Measurements from ENCODE around the gene GRM8.
"Not testable (repeated sequence)": the region's sequence is repeated elsewhere in the genome, so short reads cannot be mapped to it uniquely, and the experiment has no call there.

The GRM8 gene

GRCh38 chr7:127021857-127022256, 230.9 kb downstream of the GRM8 start:
- no peak for DNase-seq

GRCh38 chr7:127021019-127021738, 231.6 kb downstream of the GRM8 start:
- no peak for DNase-seq

- no peak for DNase-seq
Observed at GRCh38 chr7:127018889-127019288, 233.9 kb downstream of the GRM8 start.

DNA sequence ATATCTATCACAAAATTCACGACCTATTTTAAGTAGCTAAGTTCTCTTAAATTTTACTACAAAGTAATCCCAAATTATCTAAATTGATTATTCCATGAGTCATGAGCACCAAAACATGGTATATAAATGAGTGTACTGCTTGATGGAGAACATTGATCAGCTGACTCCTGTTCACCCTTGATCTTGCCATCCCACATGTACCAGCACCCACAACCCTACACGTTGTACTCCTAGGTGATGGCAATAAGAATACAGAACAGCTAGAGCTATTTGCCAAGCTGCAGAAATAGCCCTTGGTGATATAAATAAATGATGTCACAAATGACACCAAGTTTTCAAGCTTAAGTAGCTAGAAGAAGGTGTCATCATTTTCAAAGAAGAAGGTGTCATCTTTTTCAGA, 235.5 kb downstream of the GRM8 start:
- no peak for DNase-seq

- no peak for DNase-seq
Observed at GRCh38 chr7:127000725-127001124, 252.0 kb downstream of the GRM8 start.

DNA sequence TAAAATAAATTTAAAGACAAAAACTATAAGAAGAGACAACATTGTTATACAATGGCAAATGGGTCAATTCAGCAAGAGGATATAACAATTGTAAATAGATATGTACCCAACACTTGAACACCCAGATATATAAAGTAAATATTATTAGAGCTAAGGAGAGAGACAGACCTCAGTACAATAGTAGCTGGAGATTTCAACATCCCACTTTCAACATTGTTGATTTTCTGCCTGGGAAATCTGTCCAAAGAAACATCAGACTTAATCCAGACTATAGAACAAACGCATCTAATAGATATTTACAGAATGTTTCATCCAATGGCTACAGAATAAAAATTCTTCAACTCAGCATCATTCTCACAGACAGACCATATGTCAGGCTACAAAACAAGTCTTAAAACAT, 256.1 kb downstream of the GRM8 start:
- no peak for DNase-seq

GRCh38 chr7:126993626-126994213, 259.0 kb downstream of the GRM8 start:
- DNase-seq: no peak

GRCh38 chr7:126988022-126988421, 264.7 kb downstream of the GRM8 start:
- DNase-seq: no peak

DNA sequence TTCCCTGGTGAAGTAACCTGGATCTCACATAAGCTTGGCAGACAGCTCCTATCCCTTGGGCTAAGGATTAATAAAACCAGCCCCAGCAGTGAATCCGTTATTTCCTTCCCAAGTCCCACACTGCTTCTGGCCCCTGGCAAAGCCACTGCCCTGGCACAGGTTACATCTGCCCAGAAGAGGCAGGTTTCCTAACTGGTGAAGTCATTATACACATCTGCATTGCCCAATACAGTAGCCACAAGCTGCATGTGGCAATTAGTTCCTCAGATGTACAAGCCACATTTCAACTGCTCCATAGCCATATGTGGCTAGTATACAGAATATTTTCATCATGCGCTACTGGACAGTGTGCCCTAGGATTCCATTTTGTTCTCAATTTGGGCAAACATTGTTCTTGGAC, 273.0 kb downstream of the GRM8 start:
- no peak for DNase-seq

- no peak for DNase-seq
Observed at GRCh38 chr7:126978865-126979264, 273.9 kb downstream of the GRM8 start.

DNA sequence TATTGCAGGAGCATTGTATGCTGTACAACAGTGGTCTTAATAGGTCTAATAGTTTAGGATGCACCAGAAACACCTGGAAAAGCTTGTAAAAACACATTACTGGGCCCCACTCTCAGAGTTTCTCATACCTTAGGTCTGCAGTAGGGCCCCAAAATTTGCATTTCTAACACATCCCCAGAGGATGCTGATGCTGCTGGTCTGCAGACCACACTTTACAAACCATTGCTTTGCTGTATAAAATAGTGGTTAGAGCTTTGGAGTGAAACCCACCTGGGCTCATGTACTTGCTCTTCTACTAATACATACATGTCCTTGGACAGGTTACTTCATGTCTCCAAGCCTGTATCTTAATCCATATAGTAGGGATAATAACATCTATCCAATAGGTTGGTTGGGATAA, 279.7 kb downstream of the GRM8 start:
- no peak for DNase-seq

DNA sequence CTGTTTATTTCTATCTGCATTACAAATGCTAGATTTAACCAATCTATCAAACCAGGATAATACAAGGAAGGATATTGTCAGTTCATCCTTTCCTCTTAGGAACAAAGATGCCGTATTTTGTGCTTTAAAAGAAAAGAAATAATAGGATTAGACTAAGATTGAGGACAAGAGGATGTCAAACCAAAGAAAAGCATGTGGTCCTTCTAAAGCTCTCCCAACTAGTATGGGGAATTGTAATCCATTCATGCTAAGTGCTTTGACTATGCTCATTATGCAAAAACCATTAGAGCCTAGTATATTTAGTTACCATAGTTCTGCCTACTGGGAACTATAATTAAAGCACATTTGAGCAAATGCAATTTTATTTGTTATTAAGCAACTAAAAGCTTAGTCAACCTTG, 280.2 kb downstream of the GRM8 start:
- no peak for DNase-seq

DNA sequence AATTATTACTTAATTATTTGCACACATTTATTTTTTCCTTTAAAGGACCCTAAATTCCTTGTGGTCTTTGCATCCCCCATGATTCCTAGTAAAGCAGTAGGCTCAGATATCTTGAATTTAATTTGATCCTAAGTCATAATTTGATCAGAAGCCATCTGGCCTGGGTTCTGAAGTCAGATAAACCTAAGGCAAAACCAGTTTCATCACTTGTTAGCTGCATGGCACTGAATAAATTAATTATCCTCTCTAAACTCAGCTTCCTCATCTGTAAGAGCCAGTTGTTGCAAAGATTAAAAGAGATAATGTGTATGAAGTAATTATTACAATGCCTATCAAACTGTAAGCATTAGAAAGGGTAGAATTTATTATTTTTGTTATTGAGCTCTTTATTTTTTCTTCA, 293.1 kb downstream of the GRM8 start:
- DNase-seq: no peak

DNA sequence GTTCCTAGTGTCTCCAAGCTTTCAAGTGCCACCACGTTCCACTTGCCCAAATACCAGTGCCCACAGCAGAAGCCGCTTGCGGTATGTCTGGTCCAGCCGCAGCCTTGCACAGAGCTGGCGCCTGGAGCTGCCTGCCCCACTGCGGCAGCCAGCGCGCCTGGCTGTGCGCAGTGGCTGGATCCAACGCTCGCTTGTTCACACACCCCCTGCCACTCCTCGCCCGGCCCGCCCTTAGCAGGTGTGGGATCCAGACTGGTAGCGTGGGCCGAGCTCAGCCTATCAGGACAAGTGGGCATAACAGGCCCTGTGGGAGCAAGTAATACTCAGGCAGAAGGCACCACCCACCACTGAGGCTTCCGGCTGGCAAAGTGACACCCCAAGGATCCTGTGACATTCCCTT, 294.4 kb downstream of the GRM8 start:
- no peak for DNase-seq

DNA sequence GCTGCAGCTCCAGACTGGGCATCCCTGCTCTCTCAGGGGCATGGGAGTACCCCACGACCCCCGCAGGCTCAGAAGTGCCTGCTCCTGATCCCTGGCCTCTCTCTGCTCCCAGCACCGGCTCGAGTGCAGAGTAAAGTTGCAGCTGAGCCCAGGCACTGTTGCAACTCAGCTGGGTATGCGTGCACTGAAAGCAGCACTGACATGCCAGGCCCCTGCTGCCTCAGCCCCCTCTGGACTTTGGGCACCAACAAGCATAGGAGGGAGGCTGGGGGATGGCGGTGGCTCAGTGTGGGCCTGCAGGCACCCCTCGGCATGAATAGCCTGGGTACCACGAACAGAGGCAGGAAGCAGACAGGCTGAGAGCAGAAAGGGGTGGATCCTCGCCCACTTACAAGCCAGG, 295.3 kb downstream of the GRM8 start:
- no peak for DNase-seq

DNA sequence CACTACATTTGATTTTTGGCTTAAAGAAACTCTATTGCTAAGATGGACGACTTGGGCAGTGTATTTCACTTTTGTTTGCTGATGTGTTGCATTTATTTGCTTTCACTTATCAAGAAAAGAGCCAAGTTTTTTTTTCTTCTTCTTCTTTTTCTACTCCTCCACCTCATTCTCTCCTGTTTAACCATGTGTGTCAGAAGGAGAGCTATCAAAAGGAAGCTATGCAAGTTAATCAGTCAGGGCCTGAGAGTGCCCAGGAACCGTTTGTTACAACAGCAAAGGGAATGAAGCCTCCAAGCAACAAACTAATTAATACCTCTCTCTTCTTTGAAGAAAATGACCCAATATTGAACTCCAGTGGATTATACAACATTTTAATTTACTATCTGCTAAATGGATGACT, 299.3 kb downstream of the GRM8 start:
- no peak for DNase-seq

DNA sequence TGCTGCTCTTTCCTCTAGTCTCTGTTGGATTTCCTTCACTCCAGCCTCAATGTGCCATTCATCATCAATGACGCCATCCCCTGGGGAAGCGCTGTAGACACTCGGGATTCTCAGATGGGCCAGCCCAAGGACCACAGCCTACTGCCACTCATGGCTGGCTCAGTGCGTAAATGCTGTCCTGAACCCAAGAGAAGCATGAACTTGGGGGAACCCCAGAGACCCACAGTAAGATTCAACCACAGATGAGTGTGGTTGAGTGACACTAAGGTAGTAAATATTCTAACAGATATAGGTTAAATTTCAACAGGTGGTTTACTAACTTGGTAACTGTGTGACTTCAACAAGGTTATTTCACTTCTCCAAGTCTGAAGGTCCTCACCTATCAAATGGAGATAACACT, 304.1 kb downstream of the GRM8 start:
- no peak for DNase-seq

DNA sequence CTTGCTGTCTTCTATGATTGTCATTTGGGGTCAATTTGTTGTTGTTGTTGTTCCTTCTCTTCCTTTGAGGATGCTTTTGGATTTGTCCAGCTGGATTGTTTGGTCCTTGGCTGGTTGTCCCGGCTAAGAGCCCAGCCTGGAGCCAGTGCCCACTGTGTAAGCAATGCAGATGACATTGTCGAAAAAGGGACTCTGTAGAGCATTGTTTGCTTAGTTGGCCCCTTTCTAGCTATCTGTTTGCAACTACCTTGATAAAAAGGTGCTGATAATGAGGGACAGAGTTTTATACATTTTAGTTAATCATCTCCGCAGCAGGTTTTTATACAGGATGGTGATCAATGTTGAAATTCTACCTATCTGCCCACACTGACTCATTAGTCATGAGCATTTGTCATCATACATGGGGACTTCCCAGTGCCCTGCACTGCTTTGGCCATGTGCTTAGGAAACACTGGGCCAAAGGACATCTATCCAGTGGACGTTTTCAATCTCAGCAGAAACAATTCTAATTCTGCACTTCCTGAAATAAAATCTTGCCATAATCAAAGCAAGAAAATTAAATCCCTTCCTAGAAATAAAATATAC, 311.9 kb downstream of the GRM8 start:
- DNase-seq: no peak

- peak; percentile 10 for DNase-seq
Observed at GRCh38 chr7:126937171-126937570, 315.6 kb downstream of the GRM8 start.

- DNase-seq: no peak
Observed at GRCh38 chr7:126931581-126931980, 321.2 kb downstream of the GRM8 start.

GRCh38 chr7:126930166-126930565, 322.6 kb downstream of the GRM8 start:
- DNase-seq: no peak

- no peak for DNase-seq
Observed at GRCh38 chr7:126924477-126924876, 328.3 kb downstream of the GRM8 start.

DNA sequence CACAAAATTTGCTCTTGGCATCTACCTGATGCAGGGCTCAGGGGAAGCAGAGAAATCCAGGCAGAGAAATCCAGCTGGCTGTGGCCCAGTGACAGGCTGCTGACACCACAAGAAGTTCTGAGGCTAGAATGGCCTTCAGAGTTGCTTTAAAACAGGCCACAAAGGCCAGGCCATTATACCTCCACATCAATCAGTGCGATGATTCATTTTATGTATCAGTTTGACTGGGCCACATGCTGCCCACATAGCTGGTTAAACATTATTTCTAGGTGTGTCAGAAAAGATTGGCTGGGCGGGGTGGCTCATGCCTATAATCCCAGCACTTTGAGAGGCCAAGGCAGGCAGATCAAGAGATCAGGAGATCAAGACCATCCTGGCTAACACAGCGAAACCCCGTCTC, 341.1 kb downstream of the GRM8 start:
- not testable (repeated sequence) for DNase-seq

GRCh38 chr7:126908564-126908963, 344.2 kb downstream of the GRM8 start:
- not testable (repeated sequence) for DNase-seq

- not testable (repeated sequence) for DNase-seq
Observed at GRCh38 chr7:126907657-126908056, 345.1 kb downstream of the GRM8 start.

Measured in NCI-H1092 treated with DMSO at 0.1 percent for 48 hours (cell line).